ENCODE results near the gene CPSF4.

DNA sequence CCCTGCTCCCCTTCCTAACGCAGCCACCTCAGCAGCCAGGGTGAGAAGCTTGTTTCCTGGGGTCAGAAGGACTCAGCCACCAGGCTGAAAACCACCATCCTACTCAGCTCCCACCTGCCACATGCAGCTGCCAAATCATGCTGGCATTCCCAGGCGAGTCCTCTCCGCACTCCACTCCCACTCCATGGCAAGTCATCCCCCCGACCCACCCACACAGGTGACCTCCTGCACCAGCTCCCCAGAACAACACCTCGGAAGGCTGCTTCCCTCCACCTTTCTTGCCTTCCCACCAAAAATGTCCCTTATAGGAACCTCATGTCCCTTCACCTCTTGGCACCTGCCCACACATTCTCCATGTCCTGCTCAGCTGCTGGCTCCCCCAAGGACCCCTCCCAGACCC, 35.0 kb upstream of the CPSF4 start:
- TF ChIP-seq, protein P1, sequence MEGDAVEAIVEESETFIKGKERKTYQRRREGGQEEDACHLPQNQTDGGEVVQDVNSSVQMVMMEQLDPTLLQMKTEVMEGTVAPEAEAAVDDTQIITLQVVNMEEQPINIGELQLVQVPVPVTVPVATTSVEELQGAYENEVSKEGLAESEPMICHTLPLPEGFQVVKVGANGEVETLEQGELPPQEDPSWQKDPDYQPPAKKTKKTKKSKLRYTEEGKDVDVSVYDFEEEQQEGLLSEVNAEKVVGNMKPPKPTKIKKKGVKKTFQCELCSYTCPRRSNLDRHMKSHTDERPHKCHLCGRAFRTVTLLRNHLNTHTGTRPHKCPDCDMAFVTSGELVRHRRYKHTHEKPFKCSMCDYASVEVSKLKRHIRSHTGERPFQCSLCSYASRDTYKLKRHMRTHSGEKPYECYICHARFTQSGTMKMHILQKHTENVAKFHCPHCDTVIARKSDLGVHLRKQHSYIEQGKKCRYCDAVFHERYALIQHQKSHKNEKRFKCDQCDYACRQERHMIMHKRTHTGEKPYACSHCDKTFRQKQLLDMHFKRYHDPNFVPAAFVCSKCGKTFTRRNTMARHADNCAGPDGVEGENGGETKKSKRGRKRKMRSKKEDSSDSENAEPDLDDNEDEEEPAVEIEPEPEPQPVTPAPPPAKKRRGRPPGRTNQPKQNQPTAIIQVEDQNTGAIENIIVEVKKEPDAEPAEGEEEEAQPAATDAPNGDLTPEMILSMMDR (IDR thresholded peaks at IDR 0.05) = no peak
- no peak for TF ChIP-seq EZH2 (IDR thresholded peaks at IDR 0.05; ENCODE audit: borderline replicate concordance, insufficient read depth, low read depth, low read length, poor library complexity, severe bottlenecking)
